GM19328 (cell line): ENCODE measurements around the gene SMS.

Experiments used
- ATAC-seq: cut with Tn5 transposase; IDR thresholded peaks from one replicate; pipeline ENCODE4 v1.9.1; 2021; ENCODE audit warnings: mild to moderate bottlenecking, moderate library complexity; ENCODE audit not compliant: unreplicated experiment

Gene SMS

GRCh38 chrX:22033818-22034217 lies 93.3 kb downstream of the SMS start:
- no peak for ATAC-seq

- no peak for ATAC-seq
These were observed 94.7 kb downstream of the SMS start for GRCh38 chrX:22035236-22035635.

- no peak for ATAC-seq
These were observed 96.7 kb downstream of the SMS start for GRCh38 chrX:22037225-22037624.

GRCh38 chrX:22037911-22038537 lies 97.5 kb downstream of the SMS start:
- no peak for ATAC-seq

GRCh38 chrX:22039541-22039940 lies 99.0 kb downstream of the SMS start:
- ATAC-seq, result no peak

- no peak for ATAC-seq
These were observed 99.7 kb downstream of the SMS start for GRCh38 chrX:22040184-22040583.

- no peak for ATAC-seq
These were observed 101.5 kb downstream of the SMS start for GRCh38 chrX:22041907-22042530.

- ATAC-seq, result no peak
These were observed 103.4 kb downstream of the SMS start for GRCh38 chrX:22043872-22044271.
